Stimulated activated CD8-positive, alpha-beta memory T cell treated with anti-CD3 and anti-CD28 coated beads, Interleukin-15, amount 100 ng/mL, for 4 hours (primary cell): ENCODE data around the gene KRTAP5-4.
A peak's percentile ranks its signal among the peaks of the same experiment; 100 is the strongest.

Experiments
- DNase-seq, 2 donors: peaks; one replicate each; pipeline ENCODE4 v3.0.0-alpha.2; 2020; ENCODE audit warnings: low read depth in 2 of 2

The KRTAP5-4 gene

DNA sequence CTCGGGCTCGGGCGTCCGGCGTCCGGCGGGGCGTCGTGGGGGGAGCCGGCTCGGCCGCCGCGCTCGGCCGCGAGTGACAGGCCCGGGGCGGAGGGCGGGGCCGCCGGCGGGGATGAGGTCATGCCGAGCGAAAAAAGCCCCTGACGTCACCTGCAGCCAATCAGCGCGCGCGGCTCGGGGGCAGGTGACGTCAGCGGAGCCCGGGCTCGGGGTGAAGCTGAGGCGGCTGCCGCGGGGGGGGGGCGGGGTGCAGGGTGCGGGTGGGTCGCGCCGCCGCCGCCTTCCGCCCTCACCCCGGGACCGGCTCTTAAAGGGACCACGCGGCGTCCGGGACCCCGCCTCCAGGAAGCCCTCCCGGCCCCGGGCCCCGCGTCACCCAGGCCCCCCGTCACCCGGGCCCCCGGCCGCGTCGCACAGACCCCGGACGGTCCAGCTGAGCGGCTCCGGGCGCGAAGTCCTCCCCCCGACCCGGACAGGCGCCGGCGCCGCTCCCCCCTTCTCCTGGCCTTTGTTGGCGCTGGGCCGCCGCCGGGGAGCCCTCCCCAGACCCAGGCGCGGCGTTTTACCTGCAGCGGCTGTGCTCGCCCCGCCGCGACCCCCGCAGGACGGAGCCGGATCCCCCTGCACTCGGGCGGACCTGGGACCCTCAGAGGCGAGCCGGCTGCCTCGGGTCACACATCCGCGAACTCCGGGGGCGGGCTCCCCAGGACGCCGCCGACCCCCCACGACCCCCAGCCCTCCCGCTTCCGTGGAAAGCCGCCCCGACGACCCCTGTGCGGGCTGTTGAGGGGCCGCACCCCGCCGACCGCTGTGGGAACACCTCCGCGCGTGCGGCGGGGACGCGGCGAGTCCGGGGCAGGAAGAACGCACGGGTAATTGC lies 49.5 kb downstream of the KRTAP5-4 start, which contains the start of gene DUSP8:
TSS of gene DUSP8 (minus strand) at position 75 of the 880 bp plus-strand sequence. CDS start 6,445 bp downstream, outside the sequence.
- peak; percentile 83 to 92 for DNase-seq

DNA sequence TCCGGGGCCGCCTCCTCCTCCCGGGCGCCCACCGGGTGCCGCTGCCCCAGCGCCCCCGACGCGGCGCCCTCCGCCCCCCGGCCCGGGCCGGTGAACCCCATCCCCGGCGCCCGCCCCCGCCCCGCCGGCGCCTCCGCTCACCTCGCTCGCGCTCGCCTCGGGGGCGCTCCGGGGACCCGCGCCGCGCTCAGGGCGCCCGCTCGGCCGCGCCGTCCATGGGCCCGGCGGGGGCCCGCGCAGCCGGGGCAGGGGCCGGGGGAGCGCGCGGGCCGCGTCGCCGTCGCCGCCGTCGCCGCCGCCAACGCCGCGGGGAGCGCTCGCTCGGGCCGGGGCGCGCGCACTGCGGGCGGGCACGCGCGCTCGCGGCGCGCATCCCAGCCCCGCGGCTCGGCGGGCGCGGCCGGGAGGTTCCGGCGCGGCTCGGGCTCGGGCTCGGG lies 50.2 kb downstream of the KRTAP5-4 start:
- DNase-seq = no peak
